HEK293 (cell line): ENCODE data around the gene CDK19.

Experiments used
- CTCF ChIA-PET: fragments of 350-600 bp; formaldehyde crosslinking; extraction: SDS; loops from one replicate; lab custom pipeline; 2021; ENCODE audit warnings: antibody characterized with exemption; lab: Yijun Ruan, JAX
- POLR2A ChIA-PET: fragments of 300-600 bp; formaldehyde crosslinking; extraction: SDS; loops from one replicate; lab custom pipeline; 2020; ENCODE audit warnings: antibody characterized with exemption, inconsistent platforms; lab: Yijun Ruan, JAX
- H3K27ac ChIP-seq: fragments of 200-500 bp; sonication (Bioruptor generic); 2 replicates; pipeline ENCODE4 v1.5.1; 2014; ENCODE audit warnings: low read depth, low read length, control low read depth, inconsistent platforms; ENCODE audit errors: extremely low read depth
- H3K36me3 ChIP-seq, 2 experiments: fragments of 200-500 bp in 1 of 2; sonication (Bioruptor generic) in 1 of 2; 1 replicate in 1 of 2; 2 replicates in 1 of 2; pipeline ENCODE4 v1.5.1; 2014 to 2017; ENCODE audit warnings: inconsistent platforms in 2 of 2, low read length in 2 of 2; ENCODE audit not compliant: control insufficient read depth in 2 of 2, insufficient read depth in 1 of 2
- H3K4me1 ChIP-seq: fragments of 200-500 bp; sonication (Bioruptor generic); 2 replicates; pipeline ENCODE4 v1.5.1; 2014; ENCODE audit warnings: mild to moderate bottlenecking, low read length, inconsistent platforms; ENCODE audit not compliant: control insufficient read depth, insufficient read depth
- H3K4me3 ChIP-seq: 2 replicates; pipeline ENCODE4 v1.5.1; 2011; ENCODE audit warnings: low read depth, mild to moderate bottlenecking, control low read depth, low read length, moderate library complexity
- H3K9me3 ChIP-seq: fragments of 200-500 bp; sonication (Bioruptor generic); 2 replicates; pipeline ENCODE4 v1.5.1; 2014; ENCODE audit warnings: low read depth, low read length, inconsistent platforms; ENCODE audit not compliant: control insufficient read depth, insufficient read depth
- HOXA7 ChIP-seq: sonication (generic); formaldehyde crosslinking; IDR thresholded peaks from 2 replicates; pipeline ENCODE4 v1.8.1; 2022; ENCODE audit warnings: missing genetic modification reagents, borderline replicate concordance
- KLF17 ChIP-seq: fragments of 450-650 bp; formaldehyde crosslinking; IDR thresholded peaks from 2 replicates; pipeline ENCODE4 v1.5.1; 2016; ENCODE audit warnings: missing biosample characterization, missing genetic modification characterization
- ZBTB1 ChIP-seq: fragments of 450-650 bp; formaldehyde crosslinking; IDR thresholded peaks from 2 replicates; pipeline ENCODE4 v1.5.1; 2016; ENCODE audit warnings: missing biosample characterization, missing genetic modification characterization
- ZFP3 ChIP-seq: fragments of 450-650 bp; formaldehyde crosslinking; IDR thresholded peaks from 2 replicates; pipeline ENCODE4 v1.5.1; 2016; ENCODE audit warnings: low read depth, missing biosample characterization, missing genetic modification characterization
- ZNF10 ChIP-seq: fragments of 450-650 bp; formaldehyde crosslinking; IDR thresholded peaks from 2 replicates; pipeline ENCODE4 v1.5.1; 2017; ENCODE audit warnings: missing biosample characterization, missing genetic modification characterization
- ZNF169 ChIP-seq: fragments of 450-650 bp; formaldehyde crosslinking; IDR thresholded peaks from 2 replicates; pipeline ENCODE4 v1.5.1; 2016; ENCODE audit warnings: missing biosample characterization, missing genetic modification characterization
- ZNF248 ChIP-seq: fragments of 450-650 bp; formaldehyde crosslinking; IDR thresholded peaks from 2 replicates; pipeline ENCODE4 v1.5.1; 2017; ENCODE audit warnings: missing biosample characterization, missing genetic modification characterization
- ZNF529 ChIP-seq: fragments of 450-650 bp; formaldehyde crosslinking; IDR thresholded peaks from 2 replicates; pipeline ENCODE4 v1.5.1; 2017; ENCODE audit warnings: missing genetic modification characterization, missing biosample characterization; ENCODE audit not compliant: insufficient replicate concordance
- ZNF530 ChIP-seq: fragments of 450-650 bp; formaldehyde crosslinking; IDR thresholded peaks from 2 replicates; pipeline ENCODE4 v1.5.1; 2016; ENCODE audit warnings: low read depth, missing biosample characterization, missing genetic modification characterization
- ZNF560 ChIP-seq: fragments of 450-650 bp; formaldehyde crosslinking; IDR thresholded peaks from 2 replicates; pipeline ENCODE4 v1.5.1; 2017; ENCODE audit warnings: missing biosample characterization, missing genetic modification characterization, borderline replicate concordance
- ZNF645 ChIP-seq: fragments of 450-650 bp; formaldehyde crosslinking; IDR thresholded peaks from 2 replicates; pipeline ENCODE4; 2016; ENCODE audit warnings: missing biosample characterization, missing genetic modification characterization
- ZNF792 ChIP-seq: fragments of 450-650 bp; formaldehyde crosslinking; IDR thresholded peaks from 2 replicates; pipeline ENCODE4 v1.5.1; 2016; ENCODE audit warnings: missing biosample characterization, missing genetic modification characterization
- TF ChIP-seq, protein P1 (sequence below): fragments of 450-650 bp; formaldehyde crosslinking; IDR thresholded peaks from 2 replicates; pipeline ENCODE4 v1.5.1; 2016; ENCODE audit warnings: missing biosample characterization, missing genetic modification characterization
- TF ChIP-seq, protein P2 (sequence below): fragments of 450-650 bp; IDR thresholded peaks from 2 replicates; pipeline ENCODE4 v1.5.1; 2018; ENCODE audit warnings: missing biosample characterization, missing genetic modification characterization
- TF ChIP-seq, protein P3 (sequence below): fragments of 450-650 bp; IDR thresholded peaks from 2 replicates; pipeline ENCODE4 v1.5.1; 2018; ENCODE audit warnings: missing biosample characterization, mild to moderate bottlenecking, missing genetic modification characterization
- TF ChIP-seq, protein P4 (sequence below): fragments of 450-650 bp; formaldehyde crosslinking; IDR thresholded peaks from 2 replicates; pipeline ENCODE4 v1.5.1; 2017; ENCODE audit warnings: missing biosample characterization, missing genetic modification characterization
- TF ChIP-seq, protein P5 (sequence below): fragments of 450-650 bp; formaldehyde crosslinking; IDR thresholded peaks from 2 replicates; pipeline ENCODE4 v1.5.0; 2017; ENCODE audit warnings: missing biosample characterization, missing genetic modification characterization, borderline replicate concordance

Gene CDK19

DNA sequence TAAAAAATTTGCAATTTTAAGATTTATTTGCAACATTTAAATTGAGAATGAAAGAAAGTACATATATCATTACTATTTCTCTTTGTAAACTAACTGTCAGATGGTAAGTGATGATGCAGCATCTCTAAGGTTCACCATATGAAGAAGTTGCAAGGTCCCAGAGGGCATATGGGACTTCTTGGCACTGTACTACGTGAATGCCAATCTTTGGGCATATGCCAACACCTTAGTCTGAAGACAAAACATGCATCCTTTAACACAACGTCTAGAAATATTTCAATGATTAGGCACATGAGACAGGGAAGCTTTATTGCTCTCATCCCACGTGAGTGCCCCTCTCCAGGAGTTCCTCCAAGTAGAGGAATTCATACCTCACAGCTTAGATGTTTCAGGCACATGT, 66.8 kb downstream of the CDK19 start:
- TF ChIP-seq, protein P1, sequence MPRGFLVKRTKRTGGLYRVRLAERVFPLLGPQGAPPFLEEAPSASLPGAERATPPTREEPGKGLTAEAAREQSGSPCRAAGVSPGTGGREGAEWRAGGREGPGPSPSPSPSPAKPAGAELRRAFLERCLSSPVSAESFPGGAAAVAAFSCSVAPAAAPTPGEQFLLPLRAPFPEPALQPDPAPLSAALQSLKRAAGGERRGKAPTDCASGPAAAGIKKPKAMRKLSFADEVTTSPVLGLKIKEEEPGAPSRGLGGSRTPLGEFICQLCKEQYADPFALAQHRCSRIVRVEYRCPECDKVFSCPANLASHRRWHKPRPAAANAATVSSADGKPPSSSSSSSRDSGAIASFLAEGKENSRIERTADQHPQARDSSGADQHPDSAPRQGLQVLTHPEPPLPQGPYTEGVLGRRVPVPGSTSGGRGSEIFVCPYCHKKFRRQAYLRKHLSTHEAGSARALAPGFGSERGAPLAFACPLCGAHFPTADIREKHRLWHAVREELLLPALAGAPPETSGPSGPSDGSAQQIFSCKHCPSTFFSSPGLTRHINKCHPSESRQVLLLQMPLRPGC (tag by site-specific recombination), result no peak
- TF ChIP-seq HOXA7 (CRISPR knock-in tag) (no peak), ZFP3 (tag by site-specific recombination) (no peak), ZNF169 (tag by site-specific recombination) (no peak), ZBTB1 (tag by site-specific recombination) (no peak), ZNF530 (no peak), ZNF529 (tag by site-specific recombination) (no peak), ZNF10 (tag by site-specific recombination) (no peak), KLF17 (tag by site-specific recombination) (no peak), ZNF248 (tag by site-specific recombination) (no peak), ZNF792 (tag by site-specific recombination) (no peak), ZNF560 (tag by site-specific recombination) (no peak), ZNF645 (tag by site-specific recombination) (no peak)
- TF ChIP-seq, protein P2, sequence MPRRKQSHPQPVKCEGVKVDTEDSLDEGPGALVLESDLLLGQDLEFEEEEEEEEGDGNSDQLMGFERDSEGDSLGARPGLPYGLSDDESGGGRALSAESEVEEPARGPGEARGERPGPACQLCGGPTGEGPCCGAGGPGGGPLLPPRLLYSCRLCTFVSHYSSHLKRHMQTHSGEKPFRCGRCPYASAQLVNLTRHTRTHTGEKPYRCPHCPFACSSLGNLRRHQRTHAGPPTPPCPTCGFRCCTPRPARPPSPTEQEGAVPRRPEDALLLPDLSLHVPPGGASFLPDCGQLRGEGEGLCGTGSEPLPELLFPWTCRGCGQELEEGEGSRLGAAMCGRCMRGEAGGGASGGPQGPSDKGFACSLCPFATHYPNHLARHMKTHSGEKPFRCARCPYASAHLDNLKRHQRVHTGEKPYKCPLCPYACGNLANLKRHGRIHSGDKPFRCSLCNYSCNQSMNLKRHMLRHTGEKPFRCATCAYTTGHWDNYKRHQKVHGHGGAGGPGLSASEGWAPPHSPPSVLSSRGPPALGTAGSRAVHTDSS (tag by site-specific recombination), result no peak
- TF ChIP-seq, protein P3, sequence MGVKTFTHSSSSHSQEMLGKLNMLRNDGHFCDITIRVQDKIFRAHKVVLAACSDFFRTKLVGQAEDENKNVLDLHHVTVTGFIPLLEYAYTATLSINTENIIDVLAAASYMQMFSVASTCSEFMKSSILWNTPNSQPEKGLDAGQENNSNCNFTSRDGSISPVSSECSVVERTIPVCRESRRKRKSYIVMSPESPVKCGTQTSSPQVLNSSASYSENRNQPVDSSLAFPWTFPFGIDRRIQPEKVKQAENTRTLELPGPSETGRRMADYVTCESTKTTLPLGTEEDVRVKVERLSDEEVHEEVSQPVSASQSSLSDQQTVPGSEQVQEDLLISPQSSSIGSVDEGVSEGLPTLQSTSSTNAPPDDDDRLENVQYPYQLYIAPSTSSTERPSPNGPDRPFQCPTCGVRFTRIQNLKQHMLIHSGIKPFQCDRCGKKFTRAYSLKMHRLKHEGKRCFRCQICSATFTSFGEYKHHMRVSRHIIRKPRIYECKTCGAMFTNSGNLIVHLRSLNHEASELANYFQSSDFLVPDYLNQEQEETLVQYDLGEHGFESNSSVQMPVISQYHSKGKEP (tag by site-specific recombination), result no peak
- TF ChIP-seq, protein P4, sequence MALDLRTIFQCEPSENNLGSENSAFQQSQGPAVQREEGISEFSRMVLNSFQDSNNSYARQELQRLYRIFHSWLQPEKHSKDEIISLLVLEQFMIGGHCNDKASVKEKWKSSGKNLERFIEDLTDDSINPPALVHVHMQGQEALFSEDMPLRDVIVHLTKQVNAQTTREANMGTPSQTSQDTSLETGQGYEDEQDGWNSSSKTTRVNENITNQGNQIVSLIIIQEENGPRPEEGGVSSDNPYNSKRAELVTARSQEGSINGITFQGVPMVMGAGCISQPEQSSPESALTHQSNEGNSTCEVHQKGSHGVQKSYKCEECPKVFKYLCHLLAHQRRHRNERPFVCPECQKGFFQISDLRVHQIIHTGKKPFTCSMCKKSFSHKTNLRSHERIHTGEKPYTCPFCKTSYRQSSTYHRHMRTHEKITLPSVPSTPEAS (tag by site-specific recombination), result no peak
- TF ChIP-seq, protein P5, sequence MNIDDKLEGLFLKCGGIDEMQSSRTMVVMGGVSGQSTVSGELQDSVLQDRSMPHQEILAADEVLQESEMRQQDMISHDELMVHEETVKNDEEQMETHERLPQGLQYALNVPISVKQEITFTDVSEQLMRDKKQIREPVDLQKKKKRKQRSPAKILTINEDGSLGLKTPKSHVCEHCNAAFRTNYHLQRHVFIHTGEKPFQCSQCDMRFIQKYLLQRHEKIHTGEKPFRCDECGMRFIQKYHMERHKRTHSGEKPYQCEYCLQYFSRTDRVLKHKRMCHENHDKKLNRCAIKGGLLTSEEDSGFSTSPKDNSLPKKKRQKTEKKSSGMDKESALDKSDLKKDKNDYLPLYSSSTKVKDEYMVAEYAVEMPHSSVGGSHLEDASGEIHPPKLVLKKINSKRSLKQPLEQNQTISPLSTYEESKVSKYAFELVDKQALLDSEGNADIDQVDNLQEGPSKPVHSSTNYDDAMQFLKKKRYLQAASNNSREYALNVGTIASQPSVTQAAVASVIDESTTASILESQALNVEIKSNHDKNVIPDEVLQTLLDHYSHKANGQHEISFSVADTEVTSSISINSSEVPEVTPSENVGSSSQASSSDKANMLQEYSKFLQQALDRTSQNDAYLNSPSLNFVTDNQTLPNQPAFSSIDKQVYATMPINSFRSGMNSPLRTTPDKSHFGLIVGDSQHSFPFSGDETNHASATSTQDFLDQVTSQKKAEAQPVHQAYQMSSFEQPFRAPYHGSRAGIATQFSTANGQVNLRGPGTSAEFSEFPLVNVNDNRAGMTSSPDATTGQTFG (tag by site-specific recombination), result no peak
- H3K27ac ChIP-seq, result no peak overlapping the region
- H3K36me3 ChIP-seq, result no peaks in the 10 kb centered on the region; a peak in 1 of 3 replicates
- CTCF ChIA-PET, result no interaction called here
- POLR2A ChIA-PET, result no interaction called here
- H3K4me1 ChIP-seq, result no peaks in the 10 kb centered on the region
- no peaks in the 10 kb centered on the region for H3K9me3 ChIP-seq
- no peak overlapping the region for H3K4me3 ChIP-seq
